ENCODE measurements around the gene REG3G.
"Not testable (repeated sequence)": the region's sequence is repeated elsewhere in the genome, so short reads cannot be mapped to it uniquely, and the experiment has no call there.

REG3G gene

DNA sequence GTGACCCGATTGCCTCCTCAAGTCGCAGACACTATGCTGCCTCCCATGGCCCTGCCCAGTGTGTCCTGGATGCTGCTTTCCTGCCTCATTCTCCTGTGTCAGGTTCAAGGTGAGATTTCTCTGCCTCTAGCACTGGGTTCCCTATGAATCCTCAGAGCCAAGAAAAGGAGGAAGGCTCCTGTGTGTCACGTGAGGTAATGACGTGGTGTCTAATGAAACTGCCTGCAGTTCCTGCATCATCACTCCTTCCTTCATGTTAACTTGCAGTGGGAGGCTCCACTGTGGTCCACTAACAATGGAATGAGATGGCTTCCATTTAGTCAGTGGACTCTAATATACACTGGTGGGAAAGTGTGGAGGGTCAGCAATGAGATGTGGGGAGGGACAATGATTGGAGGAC lies 559 bp downstream of the REG3G start:
- no peak for DNase-seq

DNA sequence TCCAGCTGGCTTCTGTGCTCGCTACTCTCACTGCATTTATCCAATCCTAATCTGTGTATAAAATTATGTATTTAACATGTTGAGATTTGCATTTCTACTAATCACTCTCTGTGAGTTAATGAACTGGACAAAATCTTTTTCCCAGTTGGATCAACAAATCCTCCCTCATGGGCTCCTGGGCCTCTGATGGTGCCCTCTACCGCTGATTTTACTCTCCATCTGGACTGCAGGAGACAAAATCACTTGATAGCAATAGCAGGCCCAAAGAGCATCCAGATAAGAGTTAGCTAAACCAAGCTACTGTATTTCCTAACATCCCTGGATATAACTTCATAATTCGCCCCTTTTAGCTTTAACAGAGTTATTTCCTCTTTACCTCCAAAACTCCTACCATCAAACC lies 14.4 kb downstream of the REG3G start:
- DNase-seq, result no peak

DNA sequence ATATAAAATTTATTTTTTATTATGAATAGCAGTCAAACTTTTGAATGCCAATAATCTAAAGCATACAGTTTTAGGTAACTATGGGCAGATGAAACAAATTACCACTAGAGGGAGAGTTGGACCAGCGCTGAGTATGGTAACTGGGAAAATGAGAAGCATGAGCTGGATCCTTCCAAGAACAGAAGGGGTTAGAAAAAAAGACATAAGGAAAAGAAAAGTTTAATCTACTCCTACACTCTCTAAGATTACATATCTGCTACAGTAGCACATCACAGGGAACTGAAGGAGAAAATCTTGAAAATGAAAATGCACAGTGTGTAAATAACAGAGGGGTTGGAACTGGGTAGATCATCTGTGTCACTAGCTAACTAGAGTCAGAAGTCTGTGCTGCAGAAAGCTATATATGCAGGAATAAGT lies 15.5 kb downstream of the REG3G start:
- no peak for DNase-seq

DNA sequence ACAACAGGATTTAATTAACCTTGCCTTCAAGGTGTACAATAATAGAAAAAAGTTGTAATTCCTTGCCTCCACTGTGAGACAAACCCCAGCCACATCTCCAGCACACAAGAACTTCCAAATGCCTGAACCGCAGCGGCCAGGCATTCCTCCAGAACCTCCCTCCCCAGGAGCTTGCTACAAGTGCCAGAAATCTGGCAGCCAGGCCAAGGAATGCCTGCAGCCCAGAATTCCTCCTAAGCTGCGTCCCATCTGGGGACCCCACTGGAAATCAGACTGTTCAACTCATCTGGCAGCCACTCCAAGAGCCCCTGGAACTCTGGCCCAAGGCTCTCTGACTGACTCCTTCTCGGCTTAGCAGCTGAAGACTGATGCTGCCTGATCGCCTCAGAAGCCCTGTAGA lies 28.0 kb downstream of the REG3G start:
- not testable (repeated sequence) for DNase-seq

DNA sequence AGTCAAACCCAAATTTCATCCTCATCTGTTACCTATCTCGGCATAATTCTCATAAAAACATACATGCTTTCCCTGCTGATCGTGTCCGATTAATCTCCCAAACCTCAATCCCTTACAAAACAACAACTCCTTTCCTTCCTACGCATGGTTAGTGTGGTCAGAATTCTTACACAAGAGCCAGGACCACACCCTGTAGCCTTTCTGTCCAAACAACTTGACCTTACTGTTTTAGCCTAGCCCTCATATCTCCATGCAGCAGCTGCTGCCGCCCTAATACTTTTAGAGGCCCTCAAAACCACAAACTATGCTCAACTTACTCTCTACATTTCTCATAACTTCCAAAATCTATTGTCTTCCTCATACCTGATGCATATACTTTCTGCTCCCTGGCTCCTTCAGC lies 29.3 kb downstream of the REG3G start:
- not testable (repeated sequence) for DNase-seq

DNA sequence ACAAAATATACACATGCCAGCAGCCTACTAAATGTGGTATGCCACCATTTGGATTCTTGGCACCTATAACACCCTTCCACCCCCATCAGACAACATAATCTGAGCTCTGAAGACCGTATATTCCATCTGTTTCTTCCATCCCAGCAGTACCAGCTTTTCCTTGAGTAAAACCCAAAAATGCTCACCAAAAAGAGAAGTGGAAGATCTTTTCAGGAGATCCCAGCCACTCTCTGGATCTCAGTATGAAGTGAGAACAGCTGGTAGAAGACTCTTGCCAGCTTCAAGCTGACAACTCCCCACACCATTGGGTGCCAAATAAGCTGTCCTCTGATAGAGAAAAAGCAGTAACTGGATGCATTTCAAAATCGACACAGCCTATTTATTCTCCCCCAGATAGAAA lies 39.7 kb downstream of the REG3G start:
- no peak for DNase-seq

DNA sequence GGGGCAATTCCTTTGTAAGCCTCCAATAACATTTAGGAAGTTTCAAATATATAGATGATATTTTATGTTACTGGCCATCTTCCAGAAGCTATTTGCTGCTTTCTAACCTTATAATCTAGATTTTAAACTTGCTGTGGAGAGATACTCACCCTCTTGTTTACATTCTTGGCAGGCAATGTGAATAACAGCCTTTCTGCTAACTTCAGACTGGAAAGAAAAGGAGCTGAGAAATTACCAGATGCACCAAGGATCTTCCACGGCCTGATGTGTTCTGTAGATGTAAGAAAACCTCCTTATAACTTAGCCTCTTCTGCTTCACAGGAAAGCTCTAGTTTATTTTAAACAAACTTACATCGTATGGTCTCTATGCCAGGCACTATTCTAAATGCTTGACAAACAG lies 45.6 kb downstream of the REG3G start:
- no peak for DNase-seq

Data from NCI-H2081 treated with DMSO at 0.1 percent for 48 hours (cell line).